Endometrial microvascular endothelial cells (primary cell): ENCODE measurements around the gene HEPACAM. TPM values are rescaled to one million over a fixed set of nuclear protein-coding genes. Genes with fewer than 3 reads are reported as not detected.

Source experiments
- in situ Hi-C: cut with HindIII; loops from 2 replicates; pipeline ENCODE4 v1.10.0; 2017; ENCODE audit warnings: low sequenced_read_pairs, low pct_unique_long_range_greater_than_20kb; ENCODE audit errors: inconsistent ontology term
- total RNA-seq: library from RNA; depleted of rRNA; stranded (reverse); fragments of >200 nt; gene quantifications from one replicate; pipeline ENCODE4 v1.2.3, GENCODE V29; 2015; ENCODE audit errors: inconsistent ontology term

HEPACAM gene
- total RNA-seq, 1 donor from 2014 or later: not detected

GRCh38 chr11:124917115-124917637, 18.7 kb downstream of the HEPACAM start:
- in situ Hi-C loops: no loop called here

GRCh38 chr11:124916370-124916710, 19.5 kb downstream of the HEPACAM start:
- in situ Hi-C loops: no loop called here

- in situ Hi-C loops: no loop called here
These were observed 20.1 kb downstream of the HEPACAM start for GRCh38 chr11:124915541-124916369.

- in situ Hi-C loops: no loop called here
These were observed 33.2 kb downstream of the HEPACAM start for GRCh38 chr11:124902616-124903015.

- in situ Hi-C loops: no loop called here
These were observed 35.4 kb downstream of the HEPACAM start for GRCh38 chr11:124900464-124900863.

- in situ Hi-C loops: no loop called here
These were observed 36.3 kb downstream of the HEPACAM start for GRCh38 chr11:124899383-124900145.

GRCh38 chr11:124898711-124899110, 37.1 kb downstream of the HEPACAM start:
- in situ Hi-C loops: no loop called here

- in situ Hi-C loops: no loop called here
These were observed 37.6 kb downstream of the HEPACAM start for GRCh38 chr11:124898263-124898680.

- in situ Hi-C loops: no loop called here
These were observed 38.1 kb downstream of the HEPACAM start, which contains the start of gene ROBO4 for GRCh38 chr11:124897674-124898262. TSS of gene ROBO4 (minus strand) at chr11:124897865. CDS start at chr11:124897795, 70 bp downstream.

GRCh38 chr11:124896821-124897391, 38.9 kb downstream of the HEPACAM start:
- in situ Hi-C loops: no loop called here

- in situ Hi-C loops: no loop called here
These were observed 39.6 kb downstream of the HEPACAM start for GRCh38 chr11:124896071-124896750.

- in situ Hi-C loops: no loop called here
These were observed 40.3 kb downstream of the HEPACAM start for GRCh38 chr11:124895471-124895971.

GRCh38 chr11:124894606-124895430, 41.0 kb downstream of the HEPACAM start:
- in situ Hi-C loops: no loop called here

- in situ Hi-C loops: no loop called here
These were observed 42.0 kb downstream of the HEPACAM start for GRCh38 chr11:124893781-124894401.

GRCh38 chr11:124892750-124893454, 42.9 kb downstream of the HEPACAM start:
- in situ Hi-C loops: no loop called here

- in situ Hi-C loops: no loop called here
These were observed 43.7 kb downstream of the HEPACAM start for GRCh38 chr11:124892146-124892545.
